ENCODE results near the gene SH2D3A.
"Not testable (repeated sequence)": the region's sequence is repeated elsewhere in the genome, so short reads cannot be mapped to it uniquely, and the experiment has no call there.

SH2D3A gene

GRCh38 chr19:6765738-6766356 lies 1.4 kb downstream of the SH2D3A start:
- no peak overlapping the region for H3K4me3 ChIP-seq (replicated peaks in 1 of 2; ENCODE audit: low read depth in 2 of 2, low read length in 2 of 2)
- no peak for DNase-seq (ENCODE audit: low read depth in 2 of 2)
- TF ChIP-seq, protein P1, sequence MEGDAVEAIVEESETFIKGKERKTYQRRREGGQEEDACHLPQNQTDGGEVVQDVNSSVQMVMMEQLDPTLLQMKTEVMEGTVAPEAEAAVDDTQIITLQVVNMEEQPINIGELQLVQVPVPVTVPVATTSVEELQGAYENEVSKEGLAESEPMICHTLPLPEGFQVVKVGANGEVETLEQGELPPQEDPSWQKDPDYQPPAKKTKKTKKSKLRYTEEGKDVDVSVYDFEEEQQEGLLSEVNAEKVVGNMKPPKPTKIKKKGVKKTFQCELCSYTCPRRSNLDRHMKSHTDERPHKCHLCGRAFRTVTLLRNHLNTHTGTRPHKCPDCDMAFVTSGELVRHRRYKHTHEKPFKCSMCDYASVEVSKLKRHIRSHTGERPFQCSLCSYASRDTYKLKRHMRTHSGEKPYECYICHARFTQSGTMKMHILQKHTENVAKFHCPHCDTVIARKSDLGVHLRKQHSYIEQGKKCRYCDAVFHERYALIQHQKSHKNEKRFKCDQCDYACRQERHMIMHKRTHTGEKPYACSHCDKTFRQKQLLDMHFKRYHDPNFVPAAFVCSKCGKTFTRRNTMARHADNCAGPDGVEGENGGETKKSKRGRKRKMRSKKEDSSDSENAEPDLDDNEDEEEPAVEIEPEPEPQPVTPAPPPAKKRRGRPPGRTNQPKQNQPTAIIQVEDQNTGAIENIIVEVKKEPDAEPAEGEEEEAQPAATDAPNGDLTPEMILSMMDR (IDR thresholded peaks at IDR 0.05; ENCODE audit: low read depth, low read length), result no peak

DNA sequence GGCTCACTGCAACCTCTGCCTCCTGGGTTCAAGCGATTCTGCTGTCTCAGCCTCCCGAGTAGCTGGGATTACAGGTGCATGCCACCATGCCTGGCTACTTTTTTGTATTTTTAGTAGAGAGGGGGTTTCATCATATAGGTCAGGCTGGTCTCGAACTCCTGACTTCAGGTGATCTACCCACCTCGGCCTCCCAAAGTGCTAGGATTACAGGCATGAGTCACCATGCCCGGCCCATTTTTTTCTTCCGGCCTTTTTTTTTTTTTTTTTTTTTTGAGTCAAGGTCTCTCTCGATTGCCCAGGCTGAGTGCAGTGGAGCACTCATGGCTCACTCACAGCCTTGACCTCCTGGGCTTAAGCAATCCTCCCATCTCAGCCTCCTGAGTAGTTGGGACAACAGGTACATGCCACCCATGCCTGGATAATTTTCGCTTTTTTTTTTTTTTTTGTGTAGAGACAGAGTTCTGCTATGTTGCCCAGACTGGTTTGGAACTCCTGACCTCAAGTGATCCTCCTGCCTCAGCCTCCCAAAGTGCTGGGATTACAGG lies 4.9 kb downstream of the SH2D3A start:
- not testable (repeated sequence) for DNase-seq (ENCODE audit: low read depth in 2 of 2); H3K4me3 ChIP-seq (replicated peaks in 1 of 2; ENCODE audit: low read depth in 2 of 2, low read length in 2 of 2)

DNA sequence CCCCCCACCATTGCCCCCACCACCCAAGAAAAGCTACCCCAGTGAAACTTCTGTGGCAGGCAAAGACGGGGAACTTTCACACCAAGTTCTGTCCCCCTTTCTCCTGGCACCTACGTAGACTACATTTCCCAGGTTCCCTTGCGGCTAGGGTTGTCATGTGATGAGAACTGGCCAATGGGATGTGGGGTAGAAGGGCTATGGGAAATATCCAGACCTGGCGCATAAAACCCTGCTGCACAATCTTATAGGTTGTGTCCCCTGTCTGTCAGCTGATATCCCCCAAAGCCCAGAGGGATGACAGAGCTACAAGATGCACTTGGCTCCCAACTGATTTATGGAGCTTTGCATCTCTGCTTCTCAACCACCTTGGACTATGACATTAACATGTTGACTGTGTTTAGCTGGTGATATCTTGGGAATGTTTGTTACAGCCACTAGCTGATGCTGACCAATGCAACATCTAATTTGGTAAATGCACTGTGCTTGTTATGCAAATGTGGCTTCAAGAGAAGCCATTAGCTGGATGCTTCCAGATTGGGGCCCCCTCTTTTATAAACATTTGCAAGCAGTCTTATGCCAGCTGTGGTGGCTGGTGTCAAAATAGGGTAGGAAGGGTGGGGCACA lies 6.1 kb downstream of the SH2D3A start:
- no peak overlapping the region for H3K4me3 ChIP-seq (replicated peaks in 1 of 2; ENCODE audit: low read depth in 2 of 2, low read length in 2 of 2)
- TF ChIP-seq, protein P1 (IDR thresholded peaks at IDR 0.05; ENCODE audit: low read depth, low read length), result no peak
- DNase-seq (ENCODE audit: low read depth in 2 of 2), result peak in 1 of 2 donors; percentile 39

DNA sequence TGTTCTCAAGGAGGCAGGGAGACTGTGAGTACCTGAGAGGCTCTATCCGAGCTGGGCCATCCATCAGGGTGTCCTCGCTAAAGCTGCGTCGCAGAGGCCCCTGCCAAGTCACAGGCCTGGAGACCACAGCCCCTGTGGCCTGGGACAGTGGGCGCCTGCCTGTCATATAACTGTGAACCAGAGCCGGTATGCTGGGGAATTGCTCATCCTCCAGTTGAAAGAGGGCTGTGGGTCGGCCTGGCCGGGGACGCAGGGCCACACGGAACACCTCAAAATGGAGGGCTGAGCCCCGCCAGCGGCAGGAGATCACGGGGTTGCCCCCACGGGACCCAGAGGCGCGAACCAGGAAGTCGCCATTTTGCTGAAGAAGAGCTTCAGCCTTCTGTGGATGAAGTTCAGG lies 6.6 kb downstream of the SH2D3A start:
- no peak for DNase-seq (ENCODE audit: low read depth in 2 of 2)
- no peak overlapping the region for H3K4me3 ChIP-seq (replicated peaks in 1 of 2; ENCODE audit: low read depth in 2 of 2, low read length in 2 of 2)
- TF ChIP-seq, protein P1 (IDR thresholded peaks at IDR 0.05; ENCODE audit: low read depth, low read length), result no peak

- DNase-seq (ENCODE audit: low read depth in 2 of 2), result no peak
- H3K4me3 ChIP-seq (replicated peaks in 1 of 2; ENCODE audit: low read depth in 2 of 2, low read length in 2 of 2), result no peak overlapping the region
- TF ChIP-seq, protein P1 (IDR thresholded peaks at IDR 0.05; ENCODE audit: low read depth, low read length), result no peak
Observed at GRCh38 chr19:6754653-6755463, 12.4 kb downstream of the SH2D3A start.

DNA sequence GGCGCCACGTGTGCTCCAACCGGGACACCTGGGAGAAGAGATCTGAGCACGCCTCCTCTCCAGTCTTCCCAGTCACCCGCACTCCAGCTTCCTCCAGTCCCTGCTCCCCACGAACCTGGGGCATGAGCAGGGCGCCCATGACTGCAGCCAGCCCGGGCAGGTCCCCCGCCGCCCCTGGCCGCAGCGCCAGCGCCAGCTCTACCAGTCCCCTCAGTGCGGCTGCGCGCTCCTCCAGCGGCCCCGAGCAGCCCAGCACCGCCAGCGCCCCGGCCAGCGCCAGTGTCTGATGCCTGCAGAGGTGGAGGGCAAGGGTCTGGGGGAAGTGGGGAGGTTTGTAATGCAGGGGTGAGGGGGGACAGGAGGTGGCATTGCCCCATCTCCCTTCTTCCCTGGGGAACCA lies 13.1 kb downstream of the SH2D3A start:
- TF ChIP-seq, protein P1 (IDR thresholded peaks at IDR 0.05; ENCODE audit: low read depth, low read length), result no peak
- DNase-seq (ENCODE audit: low read depth in 2 of 2), result no peak
- H3K4me3 ChIP-seq (replicated peaks in 1 of 2; ENCODE audit: low read depth in 2 of 2, low read length in 2 of 2), result no peak overlapping the region

Measured in cardiac fibroblast (primary cell).